Subcutaneous adipose tissue (tissue), 4 donors: Measurements from ENCODE around the gene RAB40B. TPM values are rescaled to one million over a fixed set of nuclear protein-coding genes. Genes with fewer than 3 reads are reported as not detected.

ENCODE experiments used
- CTCF ChIP-seq: fragments of 450-650 bp; IDR thresholded peaks from one replicate; pipeline ENCODE4 v1.5.1; 2016; ENCODE audit warnings: low read depth, mild to moderate bottlenecking, control low read depth, antibody characterized with exemption, moderate library complexity
- total RNA-seq, 4 donors: library from RNA; depleted of rRNA; stranded (reverse); fragments of >200 nt; gene quantifications; one replicate each; pipeline ENCODE4 v1.1.0, GENCODE V29; 2016

RAB40B gene
- total RNA-seq, 4 donors from 2014 or later: 6.5 to 26.0 (median 8.5) TPM

- no peak for TF ChIP-seq CTCF
Observed at GRCh38 chr17:82698974-82699442, 510 bp upstream of the RAB40B start.

- no peak for TF ChIP-seq CTCF
Observed at GRCh38 chr17:82697808-82698064, 762 bp downstream of the RAB40B start.

- no peak for TF ChIP-seq CTCF
Observed at GRCh38 chr17:82696916-82697807, 1.3 kb downstream of the RAB40B start.

- TF ChIP-seq CTCF: no peak
Observed at GRCh38 chr17:82696259-82696658, 2.2 kb downstream of the RAB40B start.

GRCh38 chr17:82694647-82695046 is 3.9 kb downstream of the RAB40B start:
- no peak for TF ChIP-seq CTCF

GRCh38 chr17:82693168-82693867 is 5.2 kb downstream of the RAB40B start:
- no peak for TF ChIP-seq CTCF

- no peak for TF ChIP-seq CTCF
Observed at GRCh38 chr17:82692268-82692667, 6.2 kb downstream of the RAB40B start.
